ENCODE data around the gene WDR26.
A peak's percentile ranks its signal among the peaks of the same experiment; 100 is the strongest.

Gene WDR26

GRCh38 chr1:224433041-224433691, 1.4 kb downstream of the WDR26 start:
- TF ChIP-seq POLR2AphosphoS5 (IDR thresholded peaks at IDR 0.05; ENCODE audit: low read depth, low read length) (no peak), SIN3A (IDR thresholded peaks at IDR 0.05; ENCODE audit: borderline replicate concordance, insufficient read depth, low read length) (no peak), FOXP2 (optimal IDR thresholded peaks at IDR 0.05; ENCODE audit: borderline replicate concordance, extremely low read depth, extremely low read length, insufficient read depth) (no peak), TAF1 (IDR thresholded peaks at IDR 0.05; ENCODE audit: borderline replicate concordance, insufficient read depth, low read length) (no peak)
- TF ChIP-seq, protein P1, sequence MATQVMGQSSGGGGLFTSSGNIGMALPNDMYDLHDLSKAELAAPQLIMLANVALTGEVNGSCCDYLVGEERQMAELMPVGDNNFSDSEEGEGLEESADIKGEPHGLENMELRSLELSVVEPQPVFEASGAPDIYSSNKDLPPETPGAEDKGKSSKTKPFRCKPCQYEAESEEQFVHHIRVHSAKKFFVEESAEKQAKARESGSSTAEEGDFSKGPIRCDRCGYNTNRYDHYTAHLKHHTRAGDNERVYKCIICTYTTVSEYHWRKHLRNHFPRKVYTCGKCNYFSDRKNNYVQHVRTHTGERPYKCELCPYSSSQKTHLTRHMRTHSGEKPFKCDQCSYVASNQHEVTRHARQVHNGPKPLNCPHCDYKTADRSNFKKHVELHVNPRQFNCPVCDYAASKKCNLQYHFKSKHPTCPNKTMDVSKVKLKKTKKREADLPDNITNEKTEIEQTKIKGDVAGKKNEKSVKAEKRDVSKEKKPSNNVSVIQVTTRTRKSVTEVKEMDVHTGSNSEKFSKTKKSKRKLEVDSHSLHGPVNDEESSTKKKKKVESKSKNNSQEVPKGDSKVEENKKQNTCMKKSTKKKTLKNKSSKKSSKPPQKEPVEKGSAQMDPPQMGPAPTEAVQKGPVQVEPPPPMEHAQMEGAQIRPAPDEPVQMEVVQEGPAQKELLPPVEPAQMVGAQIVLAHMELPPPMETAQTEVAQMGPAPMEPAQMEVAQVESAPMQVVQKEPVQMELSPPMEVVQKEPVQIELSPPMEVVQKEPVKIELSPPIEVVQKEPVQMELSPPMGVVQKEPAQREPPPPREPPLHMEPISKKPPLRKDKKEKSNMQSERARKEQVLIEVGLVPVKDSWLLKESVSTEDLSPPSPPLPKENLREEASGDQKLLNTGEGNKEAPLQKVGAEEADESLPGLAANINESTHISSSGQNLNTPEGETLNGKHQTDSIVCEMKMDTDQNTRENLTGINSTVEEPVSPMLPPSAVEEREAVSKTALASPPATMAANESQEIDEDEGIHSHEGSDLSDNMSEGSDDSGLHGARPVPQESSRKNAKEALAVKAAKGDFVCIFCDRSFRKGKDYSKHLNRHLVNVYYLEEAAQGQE (IDR thresholded peaks at IDR 0.05; ENCODE audit: insufficient read depth in 1 of 2, low read depth in 2 of 2, low read length in 2 of 2) = no peak

GRCh38 chr1:224432672-224433040, 1.9 kb downstream of the WDR26 start:
- TF ChIP-seq FOXP2 (optimal IDR thresholded peaks at IDR 0.05; ENCODE audit: borderline replicate concordance, extremely low read depth, extremely low read length, insufficient read depth) (no peak), SIN3A (IDR thresholded peaks at IDR 0.05; ENCODE audit: borderline replicate concordance, insufficient read depth, low read length) (peak; percentile 60; the same call in 1 of the 2 replicates)
- TF ChIP-seq, protein P1 (IDR thresholded peaks at IDR 0.05; ENCODE audit: insufficient read depth in 1 of 2, low read depth in 2 of 2, low read length in 2 of 2) = no peak

GRCh38 chr1:224432146-224432545, 2.5 kb downstream of the WDR26 start:
- no peak for TF ChIP-seq SIN3A (IDR thresholded peaks at IDR 0.05; ENCODE audit: borderline replicate concordance, insufficient read depth, low read length)
- TF ChIP-seq, protein P1 (IDR thresholded peaks at IDR 0.05; ENCODE audit: insufficient read depth in 1 of 2, low read depth in 2 of 2, low read length in 2 of 2) = no peak
- TF ChIP-seq FOXP2 (optimal IDR thresholded peaks at IDR 0.05; ENCODE audit: borderline replicate concordance, extremely low read depth, extremely low read length, insufficient read depth) = no peak
- no peak for TF ChIP-seq TAF1 (IDR thresholded peaks at IDR 0.05; ENCODE audit: borderline replicate concordance, insufficient read depth, low read length)
- no peak for TF ChIP-seq POLR2AphosphoS5 (IDR thresholded peaks at IDR 0.05; ENCODE audit: low read depth, low read length)

DNA sequence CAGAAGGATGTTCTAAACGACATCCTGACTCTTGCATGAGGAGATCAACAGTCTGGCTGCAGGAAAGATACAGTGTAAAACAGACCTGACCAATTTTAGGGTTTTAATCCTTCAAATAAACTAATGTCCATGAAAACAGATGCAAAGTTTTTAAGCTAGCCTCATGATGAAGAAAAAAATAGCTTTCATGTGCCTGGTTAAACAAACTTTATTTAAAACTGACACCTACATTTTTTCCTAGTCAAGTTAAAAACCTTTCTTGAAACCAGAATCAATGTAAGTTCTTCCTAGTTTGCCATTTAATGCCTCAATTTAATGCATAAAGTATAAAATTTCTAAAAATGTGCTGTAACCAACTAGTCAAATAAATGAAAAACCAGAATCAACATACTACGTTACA, 2.9 kb downstream of the WDR26 start:
- TF ChIP-seq SIN3A (IDR thresholded peaks at IDR 0.05; ENCODE audit: borderline replicate concordance, insufficient read depth, low read length) (no peak), TAF1 (IDR thresholded peaks at IDR 0.05; ENCODE audit: borderline replicate concordance, insufficient read depth, low read length) (no peak), FOXP2 (optimal IDR thresholded peaks at IDR 0.05; ENCODE audit: borderline replicate concordance, extremely low read depth, extremely low read length, insufficient read depth) (no peak), POLR2AphosphoS5 (IDR thresholded peaks at IDR 0.05; ENCODE audit: low read depth, low read length) (no peak)
- TF ChIP-seq, protein P1 (IDR thresholded peaks at IDR 0.05; ENCODE audit: insufficient read depth in 1 of 2, low read depth in 2 of 2, low read length in 2 of 2) = no peak

Data from PFSK-1 (cell line).